ENCODE data around the gene ABCC6. TPM values are rescaled to one million over a fixed set of nuclear protein-coding genes. Genes with fewer than 3 reads are reported as not detected.

Gene ABCC6
- total and polyA plus RNA-seq, 10 donors: 0.14 to 0.94 (median 0.46) TPM

- H3K27me3 ChIP-seq (replicated peaks in 1 of 7): no peaks in the 10 kb centered on the region
- no peak overlapping the region for H3K27ac ChIP-seq
- peaks cover 0 to 5% (median 0%) of the 10 kb centered on the region in 8 donors for H3K9me3 ChIP-seq
- no peaks in the 10 kb centered on the region for H3K36me3 ChIP-seq
- no peak for DNase-seq
- H3K4me3 ChIP-seq: no peak overlapping the region
- WGBS, 5 donors: 85 to 96% (median 87%) methylated on average over 3 to 4 of the region's 4 CpGs
- no peak for TF ChIP-seq POLR2AphosphoS5 (IDR thresholded peaks at IDR 0.05)
- TF ChIP-seq POLR2A (IDR thresholded peaks at IDR 0.05): no peak
- TF ChIP-seq CTCF (IDR thresholded peaks at IDR 0.05 in 8 of 11, conservative IDR thresholded peaks at IDR 0.05 in 3 of 11): no peak
- intact Hi-C loops (cut with DNase I; ENCODE audit: low total_unique reads): no loop called here
- no peaks in the 10 kb centered on the region for H3K4me1 ChIP-seq
These were observed 51.9 kb downstream of the ABCC6 start for GRCh38 chr16:16171332-16171919.

- intact Hi-C loops (cut with DNase I; ENCODE audit: low total_unique reads): no loop called here
- H3K27me3 ChIP-seq (replicated peaks in 1 of 7): no peaks in the 10 kb centered on the region
- H3K27ac ChIP-seq: no peak overlapping the region
- WGBS, 5 donors: 88 to 95% (median 92%) methylated on average over 15 of the region's 15 CpGs
- no peaks in the 10 kb centered on the region for H3K9me3 ChIP-seq
- no peak for DNase-seq
- H3K36me3 ChIP-seq: no peaks in the 10 kb centered on the region
- no peaks in the 10 kb centered on the region for H3K4me1 ChIP-seq
- TF ChIP-seq POLR2AphosphoS5 (IDR thresholded peaks at IDR 0.05) (no peak), CTCF (IDR thresholded peaks at IDR 0.05 in 8 of 11, conservative IDR thresholded peaks at IDR 0.05 in 3 of 11) (no peak), POLR2A (IDR thresholded peaks at IDR 0.05) (no peak)
- H3K4me3 ChIP-seq: no peak overlapping the region
These were observed 53.7 kb downstream of the ABCC6 start for GRCh38 chr16:16169615-16170014.

- WGBS, 5 donors: 88 to 94% (median 91%) methylated on average over 13 to 14 of the region's 14 CpGs
These were observed 54.9 kb downstream of the ABCC6 start for GRCh38 chr16:16168431-16168830.

GRCh38 chr16:16167927-16168326 is 55.4 kb downstream of the ABCC6 start:
- WGBS, 5 donors: 75 to 88% (median 86%) methylated on average over 9 to 11 of the region's 11 CpGs
- no peak overlapping the region for H3K4me3 ChIP-seq
- DNase-seq: peak; percentile 40

More at GRCh38 chr16:16168431-16168830, 54.9 kb downstream of the ABCC6 start:
- Histone ChIP-seq H3K9me3 (no peaks in the 10 kb centered on the region), H3K36me3 (no peaks in the 10 kb centered on the region), H3K27ac (no peak overlapping the region), H3K4me1 (no peaks in the 10 kb centered on the region), H3K4me3 (no peak overlapping the region), H3K27me3 (replicated peaks in 1 of 7) (no peaks in the 10 kb centered on the region)
- TF ChIP-seq CTCF (IDR thresholded peaks at IDR 0.05 in 8 of 11, conservative IDR thresholded peaks at IDR 0.05 in 3 of 11) (no peak), POLR2AphosphoS5 (IDR thresholded peaks at IDR 0.05) (no peak), POLR2A (IDR thresholded peaks at IDR 0.05) (no peak)
- peak; percentile 39 for DNase-seq
- intact Hi-C loops (cut with DNase I; ENCODE audit: low total_unique reads): no loop called here

More at GRCh38 chr16:16167927-16168326, 55.4 kb downstream of the ABCC6 start:
- intact Hi-C loops (cut with DNase I; ENCODE audit: low total_unique reads): no loop called here
- Histone ChIP-seq H3K4me1 (no peaks in the 10 kb centered on the region), H3K9me3 (no peaks in the 10 kb centered on the region), H3K27ac (no peak overlapping the region), H3K36me3 (no peaks in the 10 kb centered on the region), H3K27me3 (replicated peaks in 1 of 7) (no peaks in the 10 kb centered on the region)
- TF ChIP-seq POLR2AphosphoS5 (IDR thresholded peaks at IDR 0.05) (no peak), CTCF (IDR thresholded peaks at IDR 0.05 in 8 of 11, conservative IDR thresholded peaks at IDR 0.05 in 3 of 11) (no peak), POLR2A (IDR thresholded peaks at IDR 0.05) (no peak)

Measured in spleen (tissue), 11 donors.